Adipocyte (in vitro differentiated cells): ENCODE results near the gene SAMD3.
"Not testable (repeated sequence)": the region's sequence is repeated elsewhere in the genome, so short reads cannot be mapped to it uniquely, and the experiment has no call there.

ENCODE experiments used
- DNase-seq: peaks from one replicate; pipeline ENCODE4 v3.0.0-alpha.2; 2015; ENCODE audit warnings: low read depth
- H3K27me3 ChIP-seq: replicated peaks from 2 replicates; pipeline ENCODE4 v1.7.0; 2013; ENCODE audit warnings: mild to moderate bottlenecking, low read length, moderate library complexity; ENCODE audit not compliant: control insufficient read depth, insufficient read depth
- H3K36me3 ChIP-seq: 2 replicates; pipeline ENCODE4 v1.7.0; 2013; ENCODE audit warnings: low read length, mild to moderate bottlenecking, moderate library complexity; ENCODE audit not compliant: control insufficient read depth, insufficient read depth, severe bottlenecking
- H3K4me1 ChIP-seq: 2 replicates; pipeline ENCODE4 v1.7.0; 2013; ENCODE audit warnings: mild to moderate bottlenecking, low read length, moderate library complexity; ENCODE audit not compliant: control insufficient read depth, insufficient read depth
- H3K4me3 ChIP-seq: 2 replicates; pipeline ENCODE4 v1.7.0; 2013; ENCODE audit warnings: mild to moderate bottlenecking, low read length, moderate library complexity
- H3K9ac ChIP-seq: 2 replicates; pipeline ENCODE4 v1.7.0; 2013; ENCODE audit warnings: mild to moderate bottlenecking, low read length, moderate library complexity
- H3K9me3 ChIP-seq: 2 replicates; pipeline ENCODE4 v1.7.0; 2013; ENCODE audit warnings: mild to moderate bottlenecking, low read length, moderate library complexity; ENCODE audit not compliant: control insufficient read depth

Gene SAMD3

GRCh38 chr6:130222775-130223174 is at the start of gene SAMD3:
SAMD3 (minus strand) TSS chr6:130222951; CDS start chr6:130215273, 7,678 bp downstream.
- no peaks in the 10 kb centered on the region for H3K27me3 ChIP-seq
- H3K4me3 ChIP-seq, result no peak within 1 kb of the TSS
- H3K4me1 ChIP-seq, result no peaks in the 10 kb centered on the region
- H3K9ac ChIP-seq, result no peak within 1 kb of the TSS
- no peak for DNase-seq
- peaks cover 3% of the 10 kb centered on the region for H3K9me3 ChIP-seq
- no peaks in the 10 kb centered on the region for H3K36me3 ChIP-seq

- no peak for DNase-seq
- H3K4me1 ChIP-seq, result no peaks in the 10 kb centered on the region
- H3K9ac ChIP-seq, result no peak overlapping the region
- peaks cover 23% of the 10 kb centered on the region for H3K9me3 ChIP-seq
- no peaks in the 10 kb centered on the region for H3K27me3 ChIP-seq
- H3K36me3 ChIP-seq, result no peaks in the 10 kb centered on the region
- H3K4me3 ChIP-seq, result no peak overlapping the region
Observed at GRCh38 chr6:130269969-130270635, 47.4 kb upstream of the SAMD3 start.

GRCh38 chr6:130265553-130265952 is 42.8 kb upstream of the SAMD3 start:
- H3K4me1 ChIP-seq, H3K9me3 ChIP-seq, H3K4me3 ChIP-seq, H3K9ac ChIP-seq, DNase-seq, H3K27me3 ChIP-seq, H3K36me3 ChIP-seq: not testable (repeated sequence)

- H3K4me3 ChIP-seq, result no peak overlapping the region
Observed at GRCh38 chr6:130262008-130262407, 39.3 kb upstream of the SAMD3 start.

GRCh38 chr6:130261558-130261957 is 38.8 kb upstream of the SAMD3 start:
- H3K27me3 ChIP-seq, DNase-seq, H3K4me3 ChIP-seq, H3K9me3 ChIP-seq, H3K9ac ChIP-seq, H3K36me3 ChIP-seq, H3K4me1 ChIP-seq: not testable (repeated sequence)

More at GRCh38 chr6:130262008-130262407, 39.3 kb upstream of the SAMD3 start:
- H3K9me3 ChIP-seq, result no peaks in the 10 kb centered on the region
- no peaks in the 10 kb centered on the region for H3K4me1 ChIP-seq
- H3K36me3 ChIP-seq, result no peaks in the 10 kb centered on the region
- no peak overlapping the region for H3K9ac ChIP-seq
- no peaks in the 10 kb centered on the region for H3K27me3 ChIP-seq
- no peak for DNase-seq

GRCh38 chr6:130260614-130261241 is 38.0 kb upstream of the SAMD3 start:
- not testable (repeated sequence) for H3K4me3 ChIP-seq, H3K9ac ChIP-seq

GRCh38 chr6:130260050-130260462 is 37.3 kb upstream of the SAMD3 start:
- not testable (repeated sequence) for H3K4me3 ChIP-seq, H3K9me3 ChIP-seq, H3K36me3 ChIP-seq, H3K4me1 ChIP-seq, DNase-seq, H3K27me3 ChIP-seq, H3K9ac ChIP-seq

More at GRCh38 chr6:130260614-130261241, 38.0 kb upstream of the SAMD3 start:
- H3K27me3 ChIP-seq, DNase-seq, H3K36me3 ChIP-seq, H3K9me3 ChIP-seq, H3K4me1 ChIP-seq: not testable (repeated sequence)

GRCh38 chr6:130259557-130259956 is 36.8 kb upstream of the SAMD3 start:
- no peaks in the 10 kb centered on the region for H3K4me1 ChIP-seq
- H3K9me3 ChIP-seq, result no peaks in the 10 kb centered on the region
- H3K36me3 ChIP-seq, result no peaks in the 10 kb centered on the region
- no peak overlapping the region for H3K4me3 ChIP-seq
- H3K9ac ChIP-seq, result no peak overlapping the region
- no peak for DNase-seq
- no peaks in the 10 kb centered on the region for H3K27me3 ChIP-seq

- Histone ChIP-seq H3K4me1 (no peaks in the 10 kb centered on the region), H3K9ac (no peak overlapping the region), H3K27me3 (no peaks in the 10 kb centered on the region), H3K36me3 (no peaks in the 10 kb centered on the region), H3K4me3 (no peak overlapping the region), H3K9me3 (no peaks in the 10 kb centered on the region)
- DNase-seq, result no peak
Observed at GRCh38 chr6:130259140-130259539, 36.4 kb upstream of the SAMD3 start.

GRCh38 chr6:130252527-130253237 is 29.9 kb upstream of the SAMD3 start:
- no peak for DNase-seq
- H3K4me3 ChIP-seq, result no peak overlapping the region

GRCh38 chr6:130245267-130245666 is 22.5 kb upstream of the SAMD3 start:
- Histone ChIP-seq H3K4me1 (peaks cover 6% of the 10 kb centered on the region), H3K36me3 (no peaks in the 10 kb centered on the region), H3K9me3 (no peaks in the 10 kb centered on the region), H3K27me3 (no peaks in the 10 kb centered on the region), H3K9ac (no peak overlapping the region), H3K4me3 (no peak overlapping the region)
- DNase-seq, result no peak

More at GRCh38 chr6:130252527-130253237, 29.9 kb upstream of the SAMD3 start:
- Histone ChIP-seq H3K27me3 (no peaks in the 10 kb centered on the region), H3K36me3 (no peaks in the 10 kb centered on the region), H3K4me1 (no peaks in the 10 kb centered on the region), H3K9ac (no peak overlapping the region), H3K9me3 (no peaks in the 10 kb centered on the region)
